COLO668 (cell line): ENCODE results near the gene THYN1.

Source experiments
- DNase-seq: peaks from one replicate; lab custom pipeline; 2025; ENCODE audit not compliant: unreplicated experiment; lab: John Stamatoyannopoulos, UW

Gene THYN1

GRCh38 chr11:134224710-134225664 lies 28.2 kb downstream of the THYN1 start:
- DNase-seq = peak; percentile 70

GRCh38 chr11:134223836-134224709 lies 29.1 kb downstream of the THYN1 start, which contains the start of the genes NCAPD3 and VPS26B:
NCAPD3 (minus strand) TSS chr11:134223967; CDS start chr11:134223926, 41 bp downstream.
VPS26B (plus strand) TSS chr11:134224671; CDS start chr11:134225123, 452 bp downstream.
- peak; percentile 97 for DNase-seq

- DNase-seq = peak; percentile 4
Observed at GRCh38 chr11:134223121-134223520, 30.0 kb downstream of the THYN1 start.

GRCh38 chr11:134216816-134217215 lies 36.3 kb downstream of the THYN1 start:
- DNase-seq = no peak

- no peak for DNase-seq
Observed at GRCh38 chr11:134215836-134216235, 37.3 kb downstream of the THYN1 start.

GRCh38 chr11:134207538-134208239 lies 45.5 kb downstream of the THYN1 start:
- DNase-seq = peak; percentile 30

- no peak for DNase-seq
Observed at GRCh38 chr11:134206185-134206584, 47.0 kb downstream of the THYN1 start.

GRCh38 chr11:134205729-134206128 lies 47.4 kb downstream of the THYN1 start:
- no peak for DNase-seq

GRCh38 chr11:134202661-134203060 lies 50.5 kb downstream of the THYN1 start:
- no peak for DNase-seq

- no peak for DNase-seq
Observed at GRCh38 chr11:134200688-134201087, 52.5 kb downstream of the THYN1 start.

- DNase-seq = no peak
Observed at GRCh38 chr11:134199531-134199930, 53.6 kb downstream of the THYN1 start.
